ENCODE measurements around the gene PDE6B.
"Not testable (repeated sequence)": the region's sequence is repeated elsewhere in the genome, so short reads cannot be mapped to it uniquely, and the experiment has no call there.

Gene PDE6B

GRCh38 chr4:588351-588849 is 37.0 kb upstream of the PDE6B start:
- no peak overlapping the region for H3K4me2 ChIP-seq (ENCODE audit: low read length)
- H3K4me3 ChIP-seq (ENCODE audit: low read length) = no peak overlapping the region
- no peaks in the 10 kb centered on the region for H3K27me3 ChIP-seq (ENCODE audit: low read depth, low read length)
- no peak overlapping the region for H2AFZ ChIP-seq (ENCODE audit: low read depth, low read length)
- no peak overlapping the region for H3K9ac ChIP-seq (ENCODE audit: low read length)
- H3K36me3 ChIP-seq (replicated peaks; ENCODE audit: low read depth, low read length) = no peaks in the 10 kb centered on the region
- H3K9me3 ChIP-seq (ENCODE audit: insufficient read depth, low read length) = peaks cover 8% of the 10 kb centered on the region; the same call in 1 of the 2 replicates
- H4K20me1 ChIP-seq (ENCODE audit: insufficient read depth, low read length) = no peaks in the 10 kb centered on the region
- H3K27ac ChIP-seq (ENCODE audit: low read length) = no peak overlapping the region
- TF ChIP-seq, protein P1, sequence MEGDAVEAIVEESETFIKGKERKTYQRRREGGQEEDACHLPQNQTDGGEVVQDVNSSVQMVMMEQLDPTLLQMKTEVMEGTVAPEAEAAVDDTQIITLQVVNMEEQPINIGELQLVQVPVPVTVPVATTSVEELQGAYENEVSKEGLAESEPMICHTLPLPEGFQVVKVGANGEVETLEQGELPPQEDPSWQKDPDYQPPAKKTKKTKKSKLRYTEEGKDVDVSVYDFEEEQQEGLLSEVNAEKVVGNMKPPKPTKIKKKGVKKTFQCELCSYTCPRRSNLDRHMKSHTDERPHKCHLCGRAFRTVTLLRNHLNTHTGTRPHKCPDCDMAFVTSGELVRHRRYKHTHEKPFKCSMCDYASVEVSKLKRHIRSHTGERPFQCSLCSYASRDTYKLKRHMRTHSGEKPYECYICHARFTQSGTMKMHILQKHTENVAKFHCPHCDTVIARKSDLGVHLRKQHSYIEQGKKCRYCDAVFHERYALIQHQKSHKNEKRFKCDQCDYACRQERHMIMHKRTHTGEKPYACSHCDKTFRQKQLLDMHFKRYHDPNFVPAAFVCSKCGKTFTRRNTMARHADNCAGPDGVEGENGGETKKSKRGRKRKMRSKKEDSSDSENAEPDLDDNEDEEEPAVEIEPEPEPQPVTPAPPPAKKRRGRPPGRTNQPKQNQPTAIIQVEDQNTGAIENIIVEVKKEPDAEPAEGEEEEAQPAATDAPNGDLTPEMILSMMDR (IDR thresholded peaks at IDR 0.05; ENCODE audit: low read depth, low read length) = no peak
- no peak for TF ChIP-seq EZH2phosphoT487 (IDR thresholded peaks at IDR 0.05; ENCODE audit: low read depth)
- H3K79me2 ChIP-seq (ENCODE audit: low read length) = no peaks in the 10 kb centered on the region
- H3K4me1 ChIP-seq (ENCODE audit: low read length) = no peaks in the 10 kb centered on the region

DNA sequence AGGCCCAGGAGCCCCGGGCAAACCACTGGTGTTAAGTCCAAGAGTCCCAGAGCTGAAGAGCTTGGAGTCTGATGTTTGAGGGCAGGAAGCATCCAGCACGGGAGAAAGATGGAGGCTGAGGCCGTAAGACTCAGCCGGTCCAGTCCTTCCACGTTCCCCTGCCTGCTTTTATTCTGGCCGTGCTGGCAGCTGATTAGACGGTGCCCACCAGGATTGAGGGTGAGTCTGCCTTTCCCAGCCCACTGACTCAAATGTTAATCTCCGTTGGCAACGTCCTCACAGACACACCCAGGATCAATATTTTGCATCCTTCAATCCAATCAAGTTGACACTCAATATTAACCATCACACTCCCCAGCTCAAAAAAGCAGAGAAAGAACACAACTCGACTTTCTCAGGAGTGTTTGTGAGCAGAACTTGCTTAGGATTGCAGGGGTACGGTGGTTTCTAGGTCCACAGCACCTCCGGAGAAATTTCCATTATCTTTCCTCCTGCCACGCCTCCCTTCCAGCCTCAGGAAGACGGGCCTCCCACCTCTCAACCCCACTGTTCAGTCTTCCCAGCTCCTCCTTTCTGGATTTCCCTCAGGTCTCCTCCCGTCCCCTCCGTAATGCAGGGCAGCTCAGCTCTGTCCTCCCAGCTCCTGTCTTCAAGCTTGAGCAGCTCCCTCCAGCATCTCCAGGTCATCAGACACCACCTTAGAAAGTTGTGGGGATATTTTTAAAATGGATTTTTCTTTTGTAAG is 36.0 kb upstream of the PDE6B start:
- H3K36me3 ChIP-seq (replicated peaks; ENCODE audit: low read depth, low read length) = no peaks in the 10 kb centered on the region
- no peak overlapping the region for H3K27ac ChIP-seq (ENCODE audit: low read length)
- no peaks in the 10 kb centered on the region for H4K20me1 ChIP-seq (ENCODE audit: insufficient read depth, low read length)
- no peak overlapping the region for H3K9ac ChIP-seq (ENCODE audit: low read length)
- no peaks in the 10 kb centered on the region for H3K79me2 ChIP-seq (ENCODE audit: low read length)
- no peaks in the 10 kb centered on the region for H3K27me3 ChIP-seq (ENCODE audit: low read depth, low read length)
- no peaks in the 10 kb centered on the region for H3K4me1 ChIP-seq (ENCODE audit: low read length)
- H2AFZ ChIP-seq (ENCODE audit: low read depth, low read length) = no peak overlapping the region
- no peak overlapping the region for H3K4me2 ChIP-seq (ENCODE audit: low read length)
- H3K9me3 ChIP-seq (ENCODE audit: insufficient read depth, low read length) = peaks cover 1% of the 10 kb centered on the region; the same call in 1 of the 2 replicates
- no peak for TF ChIP-seq EZH2phosphoT487 (IDR thresholded peaks at IDR 0.05; ENCODE audit: low read depth)
- TF ChIP-seq, protein P1 (IDR thresholded peaks at IDR 0.05; ENCODE audit: low read depth, low read length) = no peak
- H3K4me3 ChIP-seq (ENCODE audit: low read length) = no peak overlapping the region

GRCh38 chr4:590313-590841 is 35.0 kb upstream of the PDE6B start:
- H3K9me3 ChIP-seq (ENCODE audit: insufficient read depth, low read length) = no peaks in the 10 kb centered on the region
- no peaks in the 10 kb centered on the region for H3K36me3 ChIP-seq (replicated peaks; ENCODE audit: low read depth, low read length)
- no peak overlapping the region for H3K4me3 ChIP-seq (ENCODE audit: low read length)
- no peaks in the 10 kb centered on the region for H3K79me2 ChIP-seq (ENCODE audit: low read length)
- H3K27ac ChIP-seq (ENCODE audit: low read length) = no peak overlapping the region
- no peaks in the 10 kb centered on the region for H4K20me1 ChIP-seq (ENCODE audit: insufficient read depth, low read length)
- no peak overlapping the region for H3K4me2 ChIP-seq (ENCODE audit: low read length)
- TF ChIP-seq, protein P1 (IDR thresholded peaks at IDR 0.05; ENCODE audit: low read depth, low read length) = no peak
- no peak for TF ChIP-seq EZH2phosphoT487 (IDR thresholded peaks at IDR 0.05; ENCODE audit: low read depth)
- H3K4me1 ChIP-seq (ENCODE audit: low read length) = no peaks in the 10 kb centered on the region
- no peaks in the 10 kb centered on the region for H3K27me3 ChIP-seq (ENCODE audit: low read depth, low read length)
- no peak overlapping the region for H3K9ac ChIP-seq (ENCODE audit: low read length)
- H2AFZ ChIP-seq (ENCODE audit: low read depth, low read length) = no peak overlapping the region

DNA sequence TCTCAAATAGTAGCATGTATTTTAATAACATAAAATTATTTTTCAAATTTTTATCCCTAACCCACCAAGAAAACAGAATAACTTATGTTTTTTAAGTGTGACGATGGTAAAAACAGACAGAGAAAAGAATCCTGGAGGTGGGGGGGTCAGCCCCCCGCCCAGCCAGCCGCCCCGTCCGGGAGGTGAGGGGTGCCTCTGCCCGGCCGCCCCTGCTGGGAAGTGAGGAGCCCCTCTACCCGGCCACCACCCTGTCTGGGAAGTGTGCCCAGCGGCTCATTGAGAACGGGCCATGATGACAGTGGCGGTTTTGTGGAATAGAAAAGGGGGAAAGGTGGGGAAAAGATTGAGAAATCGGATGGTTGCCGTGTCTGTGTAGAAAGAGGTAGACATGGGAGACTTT is 33.2 kb upstream of the PDE6B start:
- H2AFZ ChIP-seq (ENCODE audit: low read depth, low read length); H3K4me1 ChIP-seq (ENCODE audit: low read length); H3K27me3 ChIP-seq (ENCODE audit: low read depth, low read length); H3K4me3 ChIP-seq (ENCODE audit: low read length); H3K4me2 ChIP-seq (ENCODE audit: low read length); H3K9ac ChIP-seq (ENCODE audit: low read length); H3K9me3 ChIP-seq (ENCODE audit: insufficient read depth, low read length); H3K27ac ChIP-seq (ENCODE audit: low read length); H3K36me3 ChIP-seq (replicated peaks; ENCODE audit: low read depth, low read length); H4K20me1 ChIP-seq (ENCODE audit: insufficient read depth, low read length); H3K79me2 ChIP-seq (ENCODE audit: low read length): not testable (repeated sequence)
